Activated naive CD4-positive, alpha-beta T cell treated with anti-CD3 and anti-CD28 coated beads for 36 hours (primary cell): ENCODE measurements around the gene FAM209B. TPM values are rescaled to one million over a fixed set of nuclear protein-coding genes. Genes with fewer than 3 reads are reported as not detected.
"Not testable (repeated sequence)": the region's sequence is repeated elsewhere in the genome, so short reads cannot be mapped to it uniquely, and the experiment has no call there.

Experiments
- CTCF ChIA-PET: fragments of 350-600 bp; sonication (Branson Sonifier 250); formaldehyde crosslinking; loops from one replicate; lab custom pipeline; 2021; ENCODE audit warnings: antibody characterized with exemption; lab: Charles Lee
- DNase-seq: peaks from one replicate; pipeline ENCODE4 v3.0.0-alpha.2; 2020
- H3K27ac Mint-ChIP-seq: one replicate; pipeline ENCODE4 v1.8.0; 2021; ENCODE audit warnings: mild to moderate bottlenecking, mixed read lengths
- H3K27me3 Mint-ChIP-seq: one replicate; pipeline ENCODE4 v1.8.0; 2021; ENCODE audit warnings: low read depth, mixed read lengths
- H3K36me3 Mint-ChIP-seq: one replicate; pipeline ENCODE4 v1.8.0; 2021; ENCODE audit warnings: low read depth, mixed read lengths
- H3K4me1 Mint-ChIP-seq: one replicate; pipeline ENCODE4 v1.8.0; 2021; ENCODE audit warnings: low read depth, mixed read lengths
- H3K4me3 Mint-ChIP-seq: one replicate; pipeline ENCODE4 v1.8.0; 2021; ENCODE audit warnings: mild to moderate bottlenecking, moderate library complexity, mixed read lengths
- H3K9me3 Mint-ChIP-seq: one replicate; pipeline ENCODE4 v1.8.0; 2021; ENCODE audit warnings: mixed read lengths
- intact Hi-C: fragments of 100-400 bp; cut with micrococcal nuclease; formaldehyde crosslinking; loops from one replicate; pipeline ENCODE4 v1.15.1; 2023
- total RNA-seq, 2 experiments: library from RNA; stranded (reverse); gene quantifications; one replicate each; pipeline ENCODE4 v1.2.3, GENCODE V29; 2021

Gene FAM209B
- total RNA-seq, 2 experiments from 2014 or later: 0.64 to 0.95 TPM

DNA sequence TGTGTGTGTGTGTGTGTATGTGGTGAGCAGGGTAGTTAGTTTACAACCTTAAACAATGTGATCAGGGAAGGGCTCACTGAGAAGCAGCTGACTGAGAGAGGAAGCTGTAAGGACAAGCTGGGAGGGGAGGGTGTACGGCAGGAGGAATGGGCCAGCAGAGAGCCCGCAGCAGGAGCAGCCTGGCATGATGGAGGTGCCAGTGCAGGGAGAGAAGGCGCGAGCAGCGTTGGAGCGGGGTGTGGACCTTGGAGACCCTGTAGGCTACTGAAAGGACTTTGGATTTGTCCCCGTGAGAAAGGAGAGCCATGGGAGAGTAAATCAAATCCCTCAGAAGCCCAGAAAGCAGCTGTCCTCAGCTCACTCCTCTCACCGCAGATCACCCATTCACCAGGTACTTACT is 18.5 kb downstream of the FAM209B start:
- CTCF ChIA-PET: interaction anchor here (0.7 to 2.4 kb wide), 11 partner anchors 9 to 795 kb away, joined by 3 to 18 read pairs (median 5); partner anchors contain the start of gene MC3R
- Mint-ChIP-seq H3K4me3 (no peak overlapping the region), H3K9me3 (no peaks in the 10 kb centered on the region), H3K36me3 (no peaks in the 10 kb centered on the region), H3K4me1 (peaks cover 7% of the 10 kb centered on the region), H3K27me3 (no peaks in the 10 kb centered on the region), H3K27ac (no peak overlapping the region)
- DNase-seq: no peak
- intact Hi-C loops: loop anchor here (2.0 kb wide), 2 partner anchors 509 to 795 kb away; no protein-coding TSS in a partner anchor

DNA sequence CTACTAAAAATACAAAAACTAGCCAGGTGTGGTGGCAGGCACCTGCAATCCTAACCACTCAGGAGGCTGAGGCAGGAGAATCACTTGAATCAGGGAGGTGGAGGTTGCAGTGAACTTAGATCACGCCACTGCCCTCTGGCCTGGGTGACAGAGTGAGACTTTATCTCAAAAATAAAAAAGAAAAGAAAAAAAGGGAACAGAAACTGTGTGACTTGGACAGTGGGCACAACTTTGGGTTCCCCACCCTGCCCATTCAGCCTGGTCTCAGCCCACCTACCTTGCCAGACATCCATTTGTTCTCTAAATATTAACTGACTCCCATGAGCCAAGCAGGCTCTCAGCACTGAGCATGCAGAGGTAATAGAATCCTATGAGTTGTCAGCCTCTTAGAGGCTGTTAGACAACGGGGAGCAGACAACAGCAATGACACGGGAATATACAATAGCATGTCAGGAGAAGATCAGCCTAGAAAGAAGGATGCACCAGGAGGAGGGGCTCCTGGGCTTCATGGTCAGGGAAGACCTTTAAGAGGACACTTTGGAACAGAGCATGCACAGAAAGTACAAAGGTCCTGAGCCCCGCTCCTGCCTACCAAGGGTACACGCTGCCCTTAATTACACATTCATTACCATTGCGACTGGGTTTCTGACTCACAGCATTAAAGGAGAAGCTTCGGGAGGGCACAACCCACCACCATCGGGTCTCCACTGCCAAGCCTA is 20.0 kb downstream of the FAM209B start:
- Mint-ChIP-seq H3K36me3 (no peaks in the 10 kb centered on the region), H3K4me3 (no peak overlapping the region), H3K9me3 (no peaks in the 10 kb centered on the region), H3K27me3 (no peaks in the 10 kb centered on the region), H3K27ac (no peak overlapping the region), H3K4me1 (peaks cover 7% of the 10 kb centered on the region)
- CTCF ChIA-PET: no interaction called here
- no peak for DNase-seq
- intact Hi-C loops: no loop called here

DNA sequence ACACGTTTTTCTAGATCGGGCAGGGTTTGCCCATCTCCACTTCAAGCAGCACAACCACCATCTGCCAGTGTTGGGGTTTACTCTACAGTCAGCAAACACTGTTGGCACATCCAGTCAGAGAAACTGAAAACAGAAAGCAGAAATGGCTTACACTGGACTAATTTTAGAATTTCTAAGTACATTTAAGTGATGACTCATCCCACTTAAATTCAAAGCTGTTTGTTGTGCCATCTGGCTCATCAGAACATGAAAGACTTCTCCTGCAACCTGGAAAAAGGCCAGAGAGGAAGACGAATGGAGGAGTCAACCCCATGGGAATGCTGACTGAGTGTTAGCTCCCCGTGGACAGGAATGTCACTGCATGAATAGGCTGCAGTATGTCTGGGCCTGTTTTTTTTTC is 21.8 kb downstream of the FAM209B start:
- CTCF ChIA-PET: interaction anchor here (0.7 kb wide), 1 partner anchor 372 kb away, joined by 3 read pairs; no protein-coding TSS in a partner anchor
- H3K4me1 Mint-ChIP-seq: peaks cover 7% of the 10 kb centered on the region
- intact Hi-C loops: no loop called here
- no peaks in the 10 kb centered on the region for H3K27me3 Mint-ChIP-seq
- no peak overlapping the region for H3K4me3 Mint-ChIP-seq
- peak; percentile 24 for DNase-seq
- H3K9me3 Mint-ChIP-seq: no peaks in the 10 kb centered on the region
- no peaks in the 10 kb centered on the region for H3K36me3 Mint-ChIP-seq
- H3K27ac Mint-ChIP-seq: no peak overlapping the region

DNA sequence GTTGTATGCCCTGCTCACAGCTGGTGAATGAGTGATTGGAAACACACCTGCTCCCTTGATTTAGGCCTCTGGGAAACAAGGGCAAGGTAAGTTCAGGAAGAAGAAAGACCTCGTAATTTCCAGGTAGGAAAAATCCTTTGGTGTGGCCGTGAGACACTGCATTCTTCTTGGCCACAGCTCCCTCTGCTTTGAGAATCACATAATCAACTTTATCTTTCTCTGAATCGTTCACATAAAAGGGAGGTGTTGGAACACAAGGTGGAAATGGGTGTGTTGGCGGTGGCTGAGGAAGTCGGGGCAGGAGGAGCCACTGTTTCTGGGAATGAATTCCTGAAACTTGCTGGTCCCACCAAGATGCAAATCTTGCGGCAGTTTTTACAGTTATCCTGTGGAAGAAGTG is 25.9 kb downstream of the FAM209B start:
- Mint-ChIP-seq H3K27ac (no peak overlapping the region), H3K9me3 (no peaks in the 10 kb centered on the region), H3K27me3 (no peaks in the 10 kb centered on the region), H3K36me3 (no peaks in the 10 kb centered on the region), H3K4me3 (no peak overlapping the region), H3K4me1 (peaks cover 7% of the 10 kb centered on the region)
- CTCF ChIA-PET: no interaction called here
- no peak for DNase-seq
- intact Hi-C loops: no loop called here

DNA sequence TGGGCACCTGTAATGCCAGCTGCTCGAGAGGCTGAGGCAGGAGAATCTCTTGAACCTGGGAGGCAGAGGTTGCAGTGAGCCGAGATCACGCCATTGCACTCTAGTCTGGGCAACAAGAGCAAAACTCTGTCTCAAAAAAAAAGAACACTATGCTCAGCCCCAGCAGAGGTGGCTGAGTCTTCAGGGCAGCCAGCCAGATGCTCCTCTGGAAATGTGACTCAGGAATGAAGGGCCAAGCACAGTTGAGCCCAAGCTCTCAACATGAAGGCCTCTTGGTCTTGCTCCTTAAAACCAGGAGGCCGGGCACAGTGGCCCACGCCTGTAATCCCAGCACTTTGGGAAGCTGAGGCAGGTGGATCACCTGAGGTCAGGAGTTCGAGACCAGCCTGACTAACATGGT is 31.5 kb downstream of the FAM209B start:
- H3K4me1 Mint-ChIP-seq, CTCF ChIA-PET, DNase-seq, H3K27me3 Mint-ChIP-seq, H3K4me3 Mint-ChIP-seq, intact Hi-C loops, H3K9me3 Mint-ChIP-seq, H3K36me3 Mint-ChIP-seq, H3K27ac Mint-ChIP-seq: not testable (repeated sequence)

DNA sequence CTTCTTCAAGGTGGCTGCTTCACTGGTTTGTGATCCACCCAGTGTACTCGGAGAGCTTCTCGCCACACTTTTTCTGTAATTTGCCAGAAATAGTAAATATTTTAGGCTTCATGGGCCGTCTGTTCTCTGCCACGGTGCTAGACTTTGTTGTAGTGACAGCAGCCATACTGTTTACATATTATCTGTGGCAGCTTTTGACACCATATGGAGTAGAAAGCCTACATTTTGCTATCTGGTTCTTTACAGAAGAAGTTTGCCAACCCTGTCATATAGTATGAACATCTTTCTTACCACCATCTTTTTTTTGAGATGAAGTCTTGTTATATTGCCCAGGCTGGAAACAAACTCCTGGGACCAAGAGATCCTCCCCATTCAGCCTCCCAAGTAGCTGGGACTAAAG is 32.5 kb downstream of the FAM209B start:
- Mint-ChIP-seq H3K4me3 (no peak overlapping the region), H3K36me3 (no peaks in the 10 kb centered on the region), H3K9me3 (no peaks in the 10 kb centered on the region), H3K27me3 (no peaks in the 10 kb centered on the region), H3K4me1 (no peaks in the 10 kb centered on the region), H3K27ac (no peak overlapping the region)
- DNase-seq: no peak
- intact Hi-C loops: no loop called here
- CTCF ChIA-PET: interaction anchor here (1.2 kb wide), 1 partner anchor 15 kb away, joined by 4 read pairs; no protein-coding TSS in a partner anchor

DNA sequence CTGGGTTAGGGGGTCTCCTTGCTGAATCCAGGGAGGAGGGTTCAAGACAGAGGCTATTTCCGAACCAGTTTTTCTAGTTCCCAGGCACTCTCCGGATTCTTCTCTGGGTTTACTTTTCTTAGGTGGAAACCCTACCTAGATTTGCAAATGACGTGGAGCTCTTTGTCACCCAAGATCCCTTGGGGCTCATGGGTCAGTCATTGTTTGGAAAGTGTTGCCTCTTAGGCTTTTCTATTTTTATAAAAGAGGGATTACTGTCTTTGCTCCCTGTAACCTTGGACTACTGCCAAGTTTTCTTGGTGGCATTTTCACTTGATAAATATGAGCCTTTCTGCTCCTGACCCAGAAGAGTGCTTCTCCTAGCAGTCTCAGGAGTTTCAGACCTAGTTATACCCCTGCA is 33.6 kb downstream of the FAM209B start:
- Mint-ChIP-seq H3K9me3 (no peaks in the 10 kb centered on the region), H3K36me3 (no peaks in the 10 kb centered on the region), H3K4me1 (no peaks in the 10 kb centered on the region), H3K27me3 (peaks cover 1% of the 10 kb centered on the region), H3K27ac (no peak overlapping the region), H3K4me3 (no peak overlapping the region)
- CTCF ChIA-PET: interaction anchor here (0.5 to 1.2 kb wide), 3 partner anchors 16 to 318 kb away, joined by 3 to 4 read pairs (median 3); partner anchors contain the start of gene MC3R
- intact Hi-C loops: no loop called here
- no peak for DNase-seq

DNA sequence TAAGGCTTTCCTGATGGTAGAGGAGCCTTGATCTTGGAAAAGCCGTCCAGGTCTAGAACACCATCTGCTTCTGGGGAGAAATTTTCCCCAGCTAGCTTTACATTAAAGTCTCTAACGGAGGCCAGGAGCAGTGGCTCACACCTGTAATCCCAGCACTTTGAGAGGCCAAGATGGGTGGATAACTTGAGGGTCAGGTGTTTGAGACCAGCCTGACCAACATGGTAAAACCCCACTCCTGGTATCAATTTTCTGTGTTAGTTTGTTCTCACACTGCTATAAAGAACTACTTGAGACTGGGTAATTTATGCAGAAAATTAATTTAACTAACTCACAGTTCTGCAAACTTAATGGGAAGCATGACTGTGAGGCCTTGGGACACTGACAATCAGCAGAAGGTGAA is 37.8 kb downstream of the FAM209B start:
- intact Hi-C loops: no loop called here
- Mint-ChIP-seq H3K4me3 (no peak overlapping the region), H3K4me1 (no peaks in the 10 kb centered on the region), H3K27ac (no peak overlapping the region), H3K27me3 (peaks cover 6% of the 10 kb centered on the region), H3K9me3 (no peaks in the 10 kb centered on the region), H3K36me3 (no peaks in the 10 kb centered on the region)
- DNase-seq: no peak
- CTCF ChIA-PET: no interaction called here

DNA sequence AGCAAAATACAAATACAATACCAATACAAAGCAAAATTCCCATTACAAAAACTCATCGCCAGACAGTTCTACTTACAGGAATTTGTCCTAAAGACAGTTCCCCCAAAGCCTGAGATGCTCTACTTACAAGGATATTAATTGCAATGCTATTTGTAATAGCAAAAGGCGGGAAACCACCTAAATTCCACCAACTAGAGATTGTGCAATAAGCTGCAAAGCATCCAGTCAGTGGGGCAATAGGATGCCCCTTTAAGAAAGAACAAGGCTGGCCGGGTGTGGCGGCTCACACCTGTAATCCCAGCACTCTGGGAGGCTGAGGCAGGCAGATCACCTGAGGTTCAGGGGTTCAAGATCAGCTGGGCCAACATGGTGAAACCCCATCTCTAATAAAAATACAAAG is 39.1 kb downstream of the FAM209B start:
- Mint-ChIP-seq H3K27ac (no peak overlapping the region), H3K36me3 (no peaks in the 10 kb centered on the region), H3K9me3 (no peaks in the 10 kb centered on the region), H3K4me1 (no peaks in the 10 kb centered on the region), H3K4me3 (no peak overlapping the region), H3K27me3 (peaks cover 6% of the 10 kb centered on the region)
- no peak for DNase-seq
- intact Hi-C loops: no loop called here
- CTCF ChIA-PET: no interaction called here

DNA sequence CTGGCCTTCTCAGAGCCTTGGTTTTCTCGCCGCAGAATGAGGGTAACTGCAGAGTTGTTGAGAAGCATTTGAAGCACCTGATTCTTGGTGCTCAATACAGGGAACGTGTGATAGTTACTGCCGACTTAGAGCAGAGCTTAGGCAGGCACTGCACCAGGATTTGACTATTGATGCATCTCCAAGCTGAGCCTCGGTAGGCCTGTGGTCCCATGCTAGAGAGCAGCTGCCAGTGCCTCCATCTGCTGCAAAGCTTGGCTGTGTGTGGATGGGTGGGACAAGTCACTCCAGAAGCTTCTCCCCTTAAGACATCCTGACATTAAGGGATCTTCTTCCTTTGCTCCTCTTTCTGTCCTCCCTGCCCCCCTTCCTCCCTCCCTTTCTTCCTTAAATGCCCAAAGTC is 40.9 kb downstream of the FAM209B start:
- Mint-ChIP-seq H3K27me3 (peaks cover 6% of the 10 kb centered on the region), H3K36me3 (no peaks in the 10 kb centered on the region)
- intact Hi-C loops: no loop called here

DNA sequence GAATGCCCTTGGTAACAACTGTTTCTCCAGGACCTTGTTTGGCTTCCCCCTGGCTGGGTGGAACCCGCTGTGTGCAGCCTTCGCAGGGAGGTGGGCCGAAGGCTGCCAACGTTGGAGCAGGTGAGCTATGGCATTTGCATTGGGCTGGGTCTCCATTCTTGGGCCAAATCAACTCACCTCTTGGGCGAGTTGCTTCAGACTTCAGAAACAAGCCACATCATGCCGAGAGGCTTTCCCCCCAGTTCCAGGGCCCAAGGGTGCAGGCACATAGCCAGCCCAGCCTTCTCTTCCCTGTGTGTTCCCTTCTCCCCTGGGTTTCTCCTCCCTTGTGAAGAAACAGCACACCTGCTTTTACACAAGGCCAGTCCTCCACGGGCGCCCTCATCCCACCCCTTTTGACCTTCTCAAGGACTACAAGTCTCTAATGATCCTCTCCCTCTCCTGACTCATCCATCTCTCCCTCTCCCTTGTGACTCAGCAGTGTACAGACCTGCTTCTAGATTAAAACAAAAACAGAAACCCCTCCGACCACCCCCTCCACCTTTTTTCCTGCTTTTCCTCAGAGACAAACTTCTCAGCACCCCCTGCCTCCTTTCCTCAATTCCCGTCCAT is 41.6 kb downstream of the FAM209B start:
- CTCF ChIA-PET: no interaction called here

More for the DNA sequence above, 40.9 kb downstream of the FAM209B start:
- no peak for DNase-seq
- H3K27ac Mint-ChIP-seq: no peak overlapping the region
- no peak overlapping the region for H3K4me3 Mint-ChIP-seq
- CTCF ChIA-PET: no interaction called here
- no peaks in the 10 kb centered on the region for H3K4me1 Mint-ChIP-seq
- H3K9me3 Mint-ChIP-seq: no peaks in the 10 kb centered on the region

DNA sequence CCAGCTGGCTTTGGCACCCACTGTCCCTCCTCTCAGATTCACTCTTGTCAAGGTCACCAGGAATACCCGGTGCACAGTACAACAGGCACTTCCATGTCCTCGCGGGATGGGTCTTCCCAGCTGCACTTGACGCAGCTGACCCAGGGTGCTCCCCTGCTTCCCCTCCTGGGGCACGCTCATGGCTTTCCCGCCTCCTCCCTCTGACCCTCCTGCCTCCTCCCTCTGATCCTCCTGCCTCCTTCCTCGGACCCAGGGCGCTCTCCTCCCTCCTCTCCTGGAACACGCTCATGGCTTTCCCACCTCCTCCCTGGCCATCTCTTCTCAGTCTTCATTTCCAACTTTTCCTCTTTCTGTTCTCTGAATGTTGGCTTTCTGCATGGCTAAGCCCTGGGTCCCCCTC is 42.1 kb downstream of the FAM209B start:
- DNase-seq: no peak
- Mint-ChIP-seq H3K4me1 (no peaks in the 10 kb centered on the region), H3K4me3 (no peak overlapping the region), H3K27me3 (peaks cover 6% of the 10 kb centered on the region), H3K9me3 (no peaks in the 10 kb centered on the region), H3K27ac (no peak overlapping the region), H3K36me3 (no peaks in the 10 kb centered on the region)
- CTCF ChIA-PET: no interaction called here
- intact Hi-C loops: loop anchor here (5.0 kb wide), 1 partner anchor 328 kb away; the partner anchor contains the start of gene MC3R

More for the DNA sequence above, 41.6 kb downstream of the FAM209B start:
- H3K27me3 Mint-ChIP-seq: peaks cover 6% of the 10 kb centered on the region
- no peaks in the 10 kb centered on the region for H3K36me3 Mint-ChIP-seq
- H3K4me1 Mint-ChIP-seq: no peaks in the 10 kb centered on the region
- H3K27ac Mint-ChIP-seq: no peak overlapping the region
- H3K4me3 Mint-ChIP-seq: no peak overlapping the region
- intact Hi-C loops: loop anchor here (5.0 kb wide), 1 partner anchor 327 kb away; the partner anchor contains the start of gene MC3R
- DNase-seq: no peak
- no peaks in the 10 kb centered on the region for H3K9me3 Mint-ChIP-seq
